ENCODE data around the gene C5orf63. TPM values are rescaled to one million over a fixed set of nuclear protein-coding genes. Genes with fewer than 3 reads are reported as not detected.

The C5orf63 gene
- total and polyA plus RNA-seq, 2 of the 8 experiments (the other 6 are each of a cell fraction or from before 2014, with no cell fraction given): 0.67 to 0.71 TPM

DNA sequence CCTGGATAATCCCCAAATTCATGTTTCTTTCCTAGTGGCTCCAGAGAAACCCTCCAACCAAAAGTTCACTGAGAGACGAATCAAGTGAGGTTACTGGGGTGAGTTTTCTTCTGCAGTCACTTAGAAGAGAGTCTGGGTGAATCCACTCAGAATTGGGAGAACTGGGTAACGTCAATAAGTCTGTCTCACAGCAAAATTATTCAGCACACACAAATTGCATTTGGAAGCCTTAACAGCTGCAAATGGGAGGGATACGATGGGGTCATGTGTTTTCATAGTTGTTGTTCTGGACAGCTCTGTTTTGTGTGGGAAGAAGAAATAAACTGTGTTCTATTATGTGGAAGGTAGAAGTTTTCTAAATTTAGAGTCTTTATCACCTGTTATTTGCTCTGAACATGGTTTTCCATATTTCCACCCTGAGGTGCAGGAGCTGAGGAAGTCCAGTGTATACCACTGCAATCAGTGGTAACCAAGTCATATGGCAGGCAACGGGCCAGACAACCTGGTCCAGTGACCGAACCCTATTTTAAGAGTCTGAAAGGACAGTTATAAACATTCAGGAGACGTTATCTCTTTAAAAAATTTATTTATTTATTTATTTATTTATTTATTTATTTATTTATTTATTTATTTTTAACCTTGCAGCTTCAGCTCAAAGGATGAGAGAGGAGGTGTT, 64.9 kb downstream of the C5orf63 start:
- H3K4ac ChIP-seq (replicated peaks; ENCODE audit: insufficient read length, low read depth, low read length): no peak overlapping the region
- H3K9me3 ChIP-seq (ENCODE audit: insufficient read depth in 2 of 2, low read depth in 1 of 2, low read length in 1 of 2): no peaks in the 10 kb centered on the region
- WGBS, 2 experiments (ENCODE audit: extremely low coverage in 1 of 2, insufficient coverage in 1 of 2, insufficient read length in 1 of 2, insufficient replicate concordance in 2 of 2, low coverage in 1 of 2, low lambda C conversion rate in 2 of 2, missing lambda C conversion rate in 1 of 2): 94% methylated on average over 6 of the region's 6 CpGs; no CpG with 5 or more reads in 1 of the 2 experiments
- H4K91ac ChIP-seq (replicated peaks; ENCODE audit: insufficient read length, low read length): no peak overlapping the region
- H2BK12ac ChIP-seq (ENCODE audit: low read depth, low read length): no peak overlapping the region
- H3K18ac ChIP-seq (ENCODE audit: extremely low read depth, low read length): no peak overlapping the region
- H3K79me1 ChIP-seq (ENCODE audit: low read depth, low read length): no peaks in the 10 kb centered on the region; the same call in 1 of the 2 replicates
- no peak overlapping the region for H4K5ac ChIP-seq (ENCODE audit: insufficient read length, low read depth, low read length)
- H2BK120ac ChIP-seq (replicated peaks; ENCODE audit: low read depth, low read length): no peak overlapping the region
- no peaks in the 10 kb centered on the region; the same call in 1 of the 2 replicates for H3K23me2 ChIP-seq (ENCODE audit: low read depth, low read length)
- TF ChIP-seq TBP (IDR thresholded peaks at IDR 0.05; ENCODE audit: low read depth, low read length): no peak
- no peak for TF ChIP-seq FOSL1 (IDR thresholded peaks at IDR 0.05; ENCODE audit: insufficient read depth, low read depth, low read length)
- TF ChIP-seq, protein P1, sequence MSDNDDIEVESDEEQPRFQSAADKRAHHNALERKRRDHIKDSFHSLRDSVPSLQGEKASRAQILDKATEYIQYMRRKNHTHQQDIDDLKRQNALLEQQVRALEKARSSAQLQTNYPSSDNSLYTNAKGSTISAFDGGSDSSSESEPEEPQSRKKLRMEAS (IDR thresholded peaks at IDR 0.05): no peak
- TF ChIP-seq CEBPB (IDR thresholded peaks at IDR 0.05; ENCODE audit: low read depth, low read length): no peak
- TF ChIP-seq CHD2 (IDR thresholded peaks at IDR 0.05; ENCODE audit: low read length): no peak
- no peak for TF ChIP-seq JUND (IDR thresholded peaks at IDR 0.05; ENCODE audit: low read length)
- TF ChIP-seq SP1 (IDR thresholded peaks at IDR 0.05; ENCODE audit: low read depth, low read length): no peak
- no peak for TF ChIP-seq RFX5 (IDR thresholded peaks at IDR 0.05; ENCODE audit: borderline replicate concordance, low read depth, low read length)
- TF ChIP-seq POLR2AphosphoS5 (IDR thresholded peaks at IDR 0.05; ENCODE audit: low read depth, low read length): no peak
- no peak overlapping the region for H3K27ac ChIP-seq (ENCODE audit: low read depth, low read length)
- no peaks in the 10 kb centered on the region for H3K36me3 ChIP-seq (ENCODE audit: control insufficient read depth in 2 of 4, insufficient read depth in 4 of 4, low read length in 3 of 4)
- no peak overlapping the region for H2AK5ac ChIP-seq (ENCODE audit: low read depth, low read length)
- no peak overlapping the region for H2AFZ ChIP-seq (ENCODE audit: low read length)
- H3K9ac ChIP-seq (replicated peaks in 1 of 4; ENCODE audit: extremely low read depth in 1 of 4, low read depth in 3 of 4, low read length in 3 of 4): no peak overlapping the region
- H2BK5ac ChIP-seq (ENCODE audit: low read depth, low read length): no peak overlapping the region
- ChIA-PET POLR2A (ENCODE audit: partially characterized antibody) (no interaction called here), CTCF (ENCODE audit: partially characterized antibody) (interaction anchor here (1.0 kb wide), 1 partner anchor 135 kb away, joined by 3 read pairs; no protein-coding TSS in a partner anchor)
- H2BK15ac ChIP-seq (ENCODE audit: low read length): no peak overlapping the region
- H3K4me2 ChIP-seq (ENCODE audit: insufficient read depth in 1 of 2, low read depth in 2 of 2, low read length in 2 of 2): no peak overlapping the region
- no peaks in the 10 kb centered on the region for H3K4me1 ChIP-seq (replicated peaks in 1 of 4; ENCODE audit: control insufficient read depth in 3 of 4, insufficient read depth in 4 of 4, low read length in 3 of 4)
- H4K8ac ChIP-seq (ENCODE audit: extremely low read depth, insufficient read depth, low read length): no peak overlapping the region
- H4K20me1 ChIP-seq (replicated peaks in 1 of 2; ENCODE audit: control insufficient read depth in 1 of 2, insufficient read depth in 2 of 2, low read length in 2 of 2): no peaks in the 10 kb centered on the region
- no peak overlapping the region for H3K4me3 ChIP-seq (ENCODE audit: extremely low read depth in 1 of 4, insufficient read depth in 2 of 4, low read depth in 3 of 4, low read length in 4 of 4)
- no peak overlapping the region for H2BK20ac ChIP-seq (ENCODE audit: low read length)
- H3K14ac ChIP-seq (ENCODE audit: insufficient read length): no peak overlapping the region
- H3K79me2 ChIP-seq (ENCODE audit: control insufficient read depth in 1 of 2, insufficient read depth in 2 of 2, low read length in 2 of 2): no peaks in the 10 kb centered on the region
- no peak overlapping the region for H3K23ac ChIP-seq (ENCODE audit: insufficient read length)
- FAIRE-seq: no peak
- no peak overlapping the region for H3K56ac ChIP-seq (replicated peaks; ENCODE audit: insufficient read length, low read depth, low read length)
- DNase-seq (ENCODE audit: low read depth in 1 of 2, low spot score in 2 of 2): no peak
- H3K27me3 ChIP-seq (replicated peaks in 1 of 4; ENCODE audit: control insufficient read depth in 3 of 4, extremely low read depth in 1 of 4, insufficient read depth in 3 of 4, low read length in 3 of 4): no peaks in the 10 kb centered on the region

All from H1 (cell line).